HCT116 (cell line): Measurements from ENCODE around the gene DLG2. TPM values are rescaled to one million over a fixed set of nuclear protein-coding genes. Genes with fewer than 3 reads are reported as not detected.

Source experiments
- ATAC-seq: fragments of 200-7000 bp; cut with Tn5 transposase; 2 replicates; pipeline ENCODE4 v1.9.1; 2020; ENCODE audit warnings: mild to moderate bottlenecking, moderate library complexity
- BruUV-seq: library from RNA; stranded (reverse); fragments of 400-500 nt; replicated peaks from 2 replicates; lab custom pipeline; 2021; lab: Mats Ljungman, UMichigan
- CTCF ChIA-PET: fragments of 300-600 bp; sonication (Branson Sonifier 250); formaldehyde crosslinking; loops from one replicate; lab custom pipeline; 2021; ENCODE audit warnings: antibody characterized with exemption; lab: Charles Lee
- POLR2A ChIA-PET: fragments of 300-600, 350-600 bp; sonication (Branson Sonifier 250); formaldehyde crosslinking; loops from one replicate; lab custom pipeline; 2021; ENCODE audit warnings: antibody characterized with exemption; lab: Charles Lee
- RAD21 ChIA-PET, 2 experiments: fragments of 300-600 bp; sonication (Branson Sonifier 250); formaldehyde crosslinking; loops; one replicate each; lab custom pipeline; 2023; ENCODE audit warnings: low total read pairs in 2 of 2; ENCODE audit not compliant: uncharacterized antibody in 2 of 2, unreplicated experiment in 2 of 2, low non-redundant PET in 1 of 2; lab: Charles Lee
- DNase-seq: peaks from one replicate; pipeline ENCODE4 v3.0.0-alpha.2; 2010; ENCODE audit warnings: low read depth, low spot score
- H2AFZ ChIP-seq: fragments of 200-600 bp; shearing (Covaris generic), sonication (generic); 2 replicates; pipeline ENCODE4 v1.6.1; 2017; ENCODE audit warnings: low read depth, mixed run types, mixed read lengths, antibody characterized with exemption, low read length; ENCODE audit not compliant: poor library complexity, severe bottlenecking
- H3K27ac ChIP-seq: 2 replicates; pipeline ENCODE4 v1.5.1; 2012; ENCODE audit warnings: low read depth, low read length
- H3K27me3 ChIP-seq: fragments of 200-600 bp; sonication (generic); 2 replicates; pipeline ENCODE4 v1.6.1; 2016; ENCODE audit warnings: mixed run types, low read length, mixed read lengths; ENCODE audit not compliant: insufficient read depth
- H3K36me3 ChIP-seq, 2 experiments: fragments of 200-500 bp in 1 of 2; fragments of 200-600 bp in 1 of 2; sonication (Bioruptor generic) in 1 of 2; sonication (generic) in 1 of 2; 2 replicates each; pipeline versions ENCODE4 v1.5.1 to v1.6.1; 2014 to 2016; ENCODE audit warnings: low read length in 2 of 2, inconsistent platforms in 1 of 2, mixed read lengths in 1 of 2, mixed run types in 1 of 2; ENCODE audit not compliant: insufficient read depth in 2 of 2, control insufficient read depth in 1 of 2
- H3K4me1 ChIP-seq, 2 experiments: fragments of 200-600 bp in 1 of 2; sonication (generic) in 1 of 2; 2 replicates each; pipeline versions ENCODE4 v1.5.1 to v1.6.1; 2012 to 2017; ENCODE audit warnings: low read length in 2 of 2, inconsistent platforms in 1 of 2, mild to moderate bottlenecking in 1 of 2, mixed read lengths in 1 of 2, mixed run types in 1 of 2, moderate library complexity in 1 of 2; ENCODE audit not compliant: insufficient read depth in 2 of 2, control insufficient read depth in 1 of 2
- H3K4me2 ChIP-seq: fragments of 200-600 bp; sonication (generic); 2 replicates; pipeline ENCODE4 v1.6.1; 2017; ENCODE audit warnings: mixed run types, low read length, mixed read lengths
- H3K4me3 ChIP-seq, 2 experiments: fragments of 200-600 bp in 1 of 2; sonication (generic) in 1 of 2; replicated peaks in 1 of 2; 2 replicates each; pipeline ENCODE4 v1.5.1; 2011 to 2016; ENCODE audit warnings: low read length in 2 of 2, control low read depth in 1 of 2, low read depth in 1 of 2, mild to moderate bottlenecking in 1 of 2, mixed read lengths in 1 of 2, mixed run types in 1 of 2
- H3K79me2 ChIP-seq: fragments of 200-600 bp; sonication (generic); 2 replicates; pipeline ENCODE4 v1.6.1; 2017; ENCODE audit warnings: mild to moderate bottlenecking, mixed run types, low read length, moderate library complexity, mixed read lengths; ENCODE audit not compliant: insufficient read depth
- H3K9ac ChIP-seq: fragments of 200-600 bp; sonication (generic); 2 replicates; pipeline ENCODE4 v1.6.1; 2016; ENCODE audit warnings: low read length, mixed read lengths
- H3K9me2 ChIP-seq: fragments of 200-600 bp; sonication (generic), shearing (Covaris generic); 2 replicates; pipeline ENCODE4 v1.6.1; 2017; ENCODE audit warnings: mixed run types, mild to moderate bottlenecking, moderate library complexity; ENCODE audit not compliant: insufficient read depth
- H3K9me3 ChIP-seq, 2 experiments: fragments of 200-500 bp in 1 of 2; fragments of 200-600 bp in 1 of 2; sonication (Bioruptor generic) in 1 of 2; sonication (generic) in 1 of 2; 2 replicates each; pipeline ENCODE4 v1.6.1; 2014 to 2017; ENCODE audit warnings: low read length in 2 of 2, mixed read lengths in 2 of 2, inconsistent platforms in 1 of 2, low read depth in 1 of 2, mild to moderate bottlenecking in 1 of 2, mixed run types in 1 of 2, moderate library complexity in 1 of 2; ENCODE audit not compliant: control insufficient read depth in 1 of 2, insufficient read depth in 1 of 2
- H4K20me1 ChIP-seq: fragments of 200-600 bp; sonication (generic), shearing (Covaris generic); 2 replicates; pipeline ENCODE4 v1.6.1; 2017; ENCODE audit warnings: mixed run types, mild to moderate bottlenecking, moderate library complexity; ENCODE audit not compliant: insufficient read depth
- CBX3 ChIP-seq: IDR thresholded peaks from 2 replicates; pipeline ENCODE4 v1.6.1; 2012; ENCODE audit warnings: low read depth
- ELF1 ChIP-seq: IDR thresholded peaks from 2 replicates; pipeline ENCODE4 v1.6.1; 2012; ENCODE audit warnings: low read depth, borderline replicate concordance
- EZH2 ChIP-seq: fragments of 200-600 bp; sonication (generic); IDR thresholded peaks from 2 replicates; pipeline ENCODE4 v1.6.1; 2017; ENCODE audit warnings: antibody characterized with exemption, mixed run types
- POLR2AphosphoS5 ChIP-seq: IDR thresholded peaks from 2 replicates; pipeline ENCODE4 v1.6.1; 2011; ENCODE audit warnings: mild to moderate bottlenecking, low read depth, low read length, moderate library complexity
- intact Hi-C: fragments of 100-400 bp; cut with micrococcal nuclease; formaldehyde crosslinking; loops from 2 replicates; pipeline ENCODE4 v1.10.0; 2022
- total RNA-seq: library from RNA; stranded (reverse); gene quantifications from one replicate; pipeline ENCODE4 v1.2.1, GENCODE V29; 2021; ENCODE audit not compliant: unreplicated experiment
- TF ChIP-seq, protein P1 (sequence below): IDR thresholded peaks from 2 replicates; pipeline ENCODE4 v1.6.1; 2012
- TF ChIP-seq, protein P2 (sequence below): IDR thresholded peaks from 2 replicates; pipeline ENCODE4 v1.6.1; 2011; ENCODE audit warnings: mild to moderate bottlenecking, low read length, moderate library complexity; ENCODE audit not compliant: insufficient replicate concordance; ENCODE audit errors: extremely low read depth

DLG2 gene
- total RNA-seq, 1 experiment from 2014 or later, result 2.4 TPM

DNA sequence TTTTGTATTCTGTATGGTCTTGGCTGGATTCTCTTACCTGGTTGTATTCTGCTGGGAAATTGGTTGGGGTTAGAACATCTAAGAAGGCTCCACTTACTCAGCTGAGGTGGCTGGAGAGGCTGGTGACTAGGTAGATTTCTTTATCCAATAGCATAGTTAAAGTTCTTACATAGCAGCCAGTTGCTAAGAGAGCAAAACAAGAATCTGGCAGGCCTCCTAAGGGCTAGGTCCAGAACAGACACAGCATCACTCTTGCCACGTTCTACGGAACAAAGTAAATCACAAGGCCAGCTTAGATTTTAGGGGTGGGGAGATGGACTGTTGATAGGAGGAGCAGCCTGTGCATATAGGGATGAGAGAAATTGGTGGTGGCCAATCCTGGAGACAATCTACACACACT is 2199.6 kb downstream of the DLG2 start:
- H3K4me3 ChIP-seq, result no peak overlapping the region
- intact Hi-C loops, result no loop called here
- H3K27me3 ChIP-seq, result no peaks in the 10 kb centered on the region
- no peaks in the 10 kb centered on the region for H3K79me2 ChIP-seq
- CTCF ChIA-PET, result no interaction called here
- no peak for ATAC-seq
- no peak overlapping the region for H3K9ac ChIP-seq
- RAD21 ChIA-PET, result no interaction called here
- no TSS peak for BruUV-seq
- no peaks in the 10 kb centered on the region for H3K4me1 ChIP-seq
- H3K36me3 ChIP-seq, result no peaks in the 10 kb centered on the region
- DNase-seq, result no peak
- POLR2A ChIA-PET, result no interaction called here
- H3K4me2 ChIP-seq, result no peak overlapping the region
- H3K9me3 ChIP-seq, result no peaks in the 10 kb centered on the region
- no peaks in the 10 kb centered on the region for H3K9me2 ChIP-seq
- TF ChIP-seq, protein P1, sequence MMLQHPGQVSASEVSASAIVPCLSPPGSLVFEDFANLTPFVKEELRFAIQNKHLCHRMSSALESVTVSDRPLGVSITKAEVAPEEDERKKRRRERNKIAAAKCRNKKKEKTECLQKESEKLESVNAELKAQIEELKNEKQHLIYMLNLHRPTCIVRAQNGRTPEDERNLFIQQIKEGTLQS, result no peak
- TF ChIP-seq EZH2 (no peak), CBX3 (no peak), ELF1 (no peak)
- TF ChIP-seq, protein P2, sequence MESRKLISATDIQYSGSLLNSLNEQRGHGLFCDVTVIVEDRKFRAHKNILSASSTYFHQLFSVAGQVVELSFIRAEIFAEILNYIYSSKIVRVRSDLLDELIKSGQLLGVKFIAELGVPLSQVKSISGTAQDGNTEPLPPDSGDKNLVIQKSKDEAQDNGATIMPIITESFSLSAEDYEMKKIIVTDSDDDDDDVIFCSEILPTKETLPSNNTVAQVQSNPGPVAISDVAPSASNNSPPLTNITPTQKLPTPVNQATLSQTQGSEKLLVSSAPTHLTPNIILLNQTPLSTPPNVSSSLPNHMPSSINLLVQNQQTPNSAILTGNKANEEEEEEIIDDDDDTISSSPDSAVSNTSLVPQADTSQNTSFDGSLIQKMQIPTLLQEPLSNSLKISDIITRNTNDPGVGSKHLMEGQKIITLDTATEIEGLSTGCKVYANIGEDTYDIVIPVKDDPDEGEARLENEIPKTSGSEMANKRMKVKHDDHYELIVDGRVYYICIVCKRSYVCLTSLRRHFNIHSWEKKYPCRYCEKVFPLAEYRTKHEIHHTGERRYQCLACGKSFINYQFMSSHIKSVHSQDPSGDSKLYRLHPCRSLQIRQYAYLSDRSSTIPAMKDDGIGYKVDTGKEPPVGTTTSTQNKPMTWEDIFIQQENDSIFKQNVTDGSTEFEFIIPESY, result no peak
- H3K27ac ChIP-seq, result no peak overlapping the region
- no peaks in the 10 kb centered on the region for H4K20me1 ChIP-seq
- H2AFZ ChIP-seq, result no peak overlapping the region

DNA sequence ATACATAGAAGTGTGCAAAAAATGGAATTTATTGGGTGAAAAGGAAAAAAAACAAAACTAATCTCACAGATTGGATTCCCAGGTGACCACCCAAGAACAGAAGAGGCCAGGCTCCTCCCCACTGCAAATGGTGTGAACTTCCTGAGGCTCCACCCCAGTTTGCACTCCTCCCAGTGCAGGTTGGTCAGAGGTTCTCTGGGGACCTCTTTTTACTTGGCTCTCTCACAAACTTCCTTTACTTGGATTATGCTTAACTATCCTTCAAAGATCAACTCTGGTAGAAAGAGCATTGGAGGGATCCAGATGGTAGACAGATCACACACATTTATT is 2202.0 kb downstream of the DLG2 start:
- intact Hi-C loops, result no loop called here
- CTCF ChIA-PET, result no interaction called here

More for the DNA sequence above, 2202.0 kb downstream of the DLG2 start:
- Histone ChIP-seq H3K36me3 (no peaks in the 10 kb centered on the region), H3K4me2 (no peak overlapping the region), H3K4me3 (no peak overlapping the region), H3K9me3 (no peaks in the 10 kb centered on the region), H3K9ac (no peak overlapping the region), H3K4me1 (no peaks in the 10 kb centered on the region), H4K20me1 (no peaks in the 10 kb centered on the region), H3K79me2 (no peaks in the 10 kb centered on the region), H2AFZ (no peak overlapping the region), H3K9me2 (no peaks in the 10 kb centered on the region), H3K27me3 (no peaks in the 10 kb centered on the region), H3K27ac (no peak overlapping the region)
- ATAC-seq (no peak), DNase-seq (no peak)
- ChIA-PET RAD21 (no interaction called here), POLR2A (no interaction called here)
- no TSS peak for BruUV-seq
- TF ChIP-seq POLR2AphosphoS5, result no peak
